Neural cell (in vitro differentiated cells): ENCODE measurements around the gene DPP3. TPM values are rescaled to one million over a fixed set of nuclear protein-coding genes. Genes with fewer than 3 reads are reported as not detected.

ENCODE experiments used
- H2AFZ ChIP-seq: fragments of 200-600, 300-800 bp; sonication (generic), shearing (Covaris generic); 2 replicates; pipeline ENCODE4 v1.6.0; 2014; ENCODE audit warnings: low read depth, mild to moderate bottlenecking, antibody characterized with exemption, low read length, moderate library complexity
- H3F3A ChIP-seq: fragments of 200-600 bp; shearing (Covaris generic); 2 replicates; pipeline ENCODE4 v1.6.1; 2016; ENCODE audit warnings: mild to moderate bottlenecking, moderate library complexity, mixed read lengths, antibody characterized with exemption, low read length; ENCODE audit not compliant: insufficient read depth, poor library complexity, severe bottlenecking
- H3K27ac ChIP-seq: fragments of 200-600, 300-800 bp; sonication (generic), shearing (Covaris generic); 2 replicates; pipeline ENCODE4 v1.5.1; 2014; ENCODE audit warnings: mild to moderate bottlenecking, low read length, moderate library complexity
- H3K27me3 ChIP-seq: fragments of 300-800, 200-600 bp; sonication (generic), shearing (Covaris generic); 2 replicates; pipeline ENCODE4 v1.6.0; 2014; ENCODE audit warnings: mild to moderate bottlenecking, low read depth, low read length, moderate library complexity; ENCODE audit not compliant: insufficient read depth
- H3K36me3 ChIP-seq: fragments of 300-800, 200-600 bp; sonication (generic), shearing (Covaris generic); 2 replicates; pipeline ENCODE4 v1.5.1; 2014; ENCODE audit warnings: mild to moderate bottlenecking, antibody characterized with exemption, low read length, moderate library complexity; ENCODE audit not compliant: insufficient read depth
- H3K4me2 ChIP-seq: fragments of 300-800, 200-600 bp; sonication (generic), shearing (Covaris generic); 2 replicates; pipeline ENCODE4 v1.6.0; 2014; ENCODE audit warnings: mild to moderate bottlenecking, low read length
- H3K4me3 ChIP-seq: fragments of 300-800, 200-600 bp; sonication (generic), shearing (Covaris generic); 2 replicates; pipeline ENCODE4 v1.5.1; 2014; ENCODE audit warnings: mild to moderate bottlenecking, low read length, moderate library complexity
- H3K79me2 ChIP-seq: fragments of 200-600 bp; shearing (Covaris generic); replicated peaks from 2 replicates; pipeline ENCODE4 v1.6.0; 2014; ENCODE audit warnings: mild to moderate bottlenecking, low read length, moderate library complexity; ENCODE audit not compliant: insufficient read depth
- H3K9ac ChIP-seq: fragments of 300-800, 200-600 bp; sonication (generic), shearing (Covaris generic); 2 replicates; pipeline ENCODE4 v1.6.1; 2016; ENCODE audit warnings: mild to moderate bottlenecking, low read length, mixed read lengths
- H3K9me2 ChIP-seq: fragments of 200-600 bp; shearing (Covaris generic); 2 replicates; pipeline ENCODE4 v1.6.1; 2016; ENCODE audit warnings: mild to moderate bottlenecking, low read length, mixed read lengths; ENCODE audit not compliant: insufficient read depth
- H3K9me3 ChIP-seq: fragments of 200-600, 300-800 bp; sonication (generic), shearing (Covaris generic); 2 replicates; pipeline ENCODE4 v1.6.1; 2016; ENCODE audit warnings: mild to moderate bottlenecking, mixed run types, low read length, moderate library complexity, mixed read lengths
- H4K20me1 ChIP-seq: fragments of 200-600 bp; shearing (Covaris generic); 2 replicates; pipeline ENCODE4 v1.6.1; 2016; ENCODE audit warnings: mild to moderate bottlenecking, mixed run types; ENCODE audit not compliant: insufficient read depth
- EP300 ChIP-seq: fragments of 450-650 bp; conservative IDR thresholded peaks from 2 replicates; pipeline ENCODE4 v1.6.1; 2014; ENCODE audit warnings: antibody characterized with exemption, mild to moderate bottlenecking, moderate library complexity; ENCODE audit not compliant: poor library complexity, severe bottlenecking
- EZH2 ChIP-seq: fragments of 200-600, 300-800 bp; shearing (Covaris generic), sonication (generic); IDR thresholded peaks from 2 replicates; pipeline ENCODE4 v1.6.1; 2014; ENCODE audit warnings: antibody characterized with exemption, low read length, borderline replicate concordance, mild to moderate bottlenecking; ENCODE audit not compliant: insufficient read depth, poor library complexity, severe bottlenecking
- MXI1 ChIP-seq: fragments of 450-650 bp; conservative IDR thresholded peaks from 2 replicates; pipeline ENCODE4 v1.6.1; 2014; ENCODE audit warnings: antibody characterized with exemption, mild to moderate bottlenecking; ENCODE audit not compliant: poor library complexity, severe bottlenecking
- POLR2AphosphoS5 ChIP-seq: IDR thresholded peaks from 2 replicates; pipeline ENCODE4 v1.6.1; 2012
- RAD21 ChIP-seq: fragments of 450-650 bp; conservative IDR thresholded peaks from 2 replicates; pipeline ENCODE4 v1.6.1; 2014; ENCODE audit warnings: antibody characterized with exemption, mild to moderate bottlenecking, moderate library complexity
- SMC3 ChIP-seq: fragments of 450-650 bp; conservative IDR thresholded peaks from 2 replicates; pipeline ENCODE4 v1.6.1; 2014; ENCODE audit warnings: antibody characterized with exemption, mild to moderate bottlenecking, moderate library complexity; ENCODE audit not compliant: poor library complexity
- TAF1 ChIP-seq: IDR thresholded peaks from 2 replicates; pipeline ENCODE4 v1.6.1; 2012; ENCODE audit warnings: low read depth
- polyA plus RNA-seq: library from polyadenylated mRNA; depleted of rRNA; stranded (reverse); fragments of >200 nt; gene quantifications from 2 replicates; pipeline ENCODE4 v1.2.3, GENCODE V29; 2014
- TF ChIP-seq, protein P1 (sequence below): fragments of 450-650 bp; IDR thresholded peaks from 2 replicates; pipeline ENCODE4 v1.5.1; 2014; ENCODE audit warnings: antibody characterized with exemption, mild to moderate bottlenecking, moderate library complexity; ENCODE audit not compliant: poor library complexity, severe bottlenecking
- TF ChIP-seq, protein P2 (sequence below): IDR thresholded peaks from 2 replicates; pipeline ENCODE4 v1.6.1; 2012; ENCODE audit warnings: borderline replicate concordance

The DPP3 gene
- polyA plus RNA-seq, 1 donor from 2014 or later: 71.7 TPM

DNA sequence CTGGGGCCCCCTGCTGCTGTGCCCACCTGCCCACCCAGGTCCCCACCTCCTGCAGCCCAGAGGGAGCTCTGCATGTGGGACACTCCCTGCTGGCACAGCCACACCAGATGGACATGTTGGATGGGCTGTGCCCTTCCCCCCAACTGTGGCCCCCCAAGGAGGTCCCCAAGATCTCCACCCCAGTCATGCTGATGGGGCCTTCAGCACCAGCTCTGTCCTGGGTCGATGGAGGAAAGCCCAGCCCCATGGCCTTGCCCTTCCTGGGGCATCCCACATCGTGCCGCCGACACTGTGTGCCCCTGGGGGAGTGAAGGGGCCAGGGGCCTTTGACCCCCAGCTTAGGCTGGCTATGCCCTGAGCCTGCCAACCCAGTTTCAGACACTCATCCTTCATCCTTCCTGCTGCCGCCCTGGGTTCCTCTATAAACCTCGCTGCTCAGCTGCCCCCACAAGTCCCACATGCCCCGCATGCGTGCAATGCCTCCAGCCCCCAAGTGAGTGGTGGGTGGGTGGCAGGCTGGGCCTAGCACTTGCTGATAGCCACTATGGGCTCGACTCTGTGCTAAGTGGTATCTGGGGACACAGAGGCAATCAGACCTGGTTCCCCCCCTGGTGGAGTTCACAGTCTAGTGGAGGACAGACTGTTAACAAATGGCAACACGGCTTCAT lies 3.9 kb upstream of the DPP3 start:
- no peak overlapping the region for H3K9ac ChIP-seq
- no peaks in the 10 kb centered on the region for H3K36me3 ChIP-seq
- H3K79me2 ChIP-seq: peaks cover 7% of the 10 kb centered on the region
- no peak overlapping the region for H3K27ac ChIP-seq
- no peak overlapping the region for H3K4me3 ChIP-seq
- H3K4me2 ChIP-seq: no peak overlapping the region
- no peaks in the 10 kb centered on the region for H3K27me3 ChIP-seq
- H3K9me2 ChIP-seq: no peaks in the 10 kb centered on the region
- H3F3A ChIP-seq: no peaks in the 10 kb centered on the region
- no peaks in the 10 kb centered on the region for H3K9me3 ChIP-seq
- H4K20me1 ChIP-seq: no peaks in the 10 kb centered on the region
- H2AFZ ChIP-seq: no peak overlapping the region
- TF ChIP-seq SMC3 (no peak), MXI1 (no peak), POLR2AphosphoS5 (no peak), RAD21 (no peak), EZH2 (no peak), TAF1 (no peak), EP300 (no peak)
- TF ChIP-seq, protein P1, sequence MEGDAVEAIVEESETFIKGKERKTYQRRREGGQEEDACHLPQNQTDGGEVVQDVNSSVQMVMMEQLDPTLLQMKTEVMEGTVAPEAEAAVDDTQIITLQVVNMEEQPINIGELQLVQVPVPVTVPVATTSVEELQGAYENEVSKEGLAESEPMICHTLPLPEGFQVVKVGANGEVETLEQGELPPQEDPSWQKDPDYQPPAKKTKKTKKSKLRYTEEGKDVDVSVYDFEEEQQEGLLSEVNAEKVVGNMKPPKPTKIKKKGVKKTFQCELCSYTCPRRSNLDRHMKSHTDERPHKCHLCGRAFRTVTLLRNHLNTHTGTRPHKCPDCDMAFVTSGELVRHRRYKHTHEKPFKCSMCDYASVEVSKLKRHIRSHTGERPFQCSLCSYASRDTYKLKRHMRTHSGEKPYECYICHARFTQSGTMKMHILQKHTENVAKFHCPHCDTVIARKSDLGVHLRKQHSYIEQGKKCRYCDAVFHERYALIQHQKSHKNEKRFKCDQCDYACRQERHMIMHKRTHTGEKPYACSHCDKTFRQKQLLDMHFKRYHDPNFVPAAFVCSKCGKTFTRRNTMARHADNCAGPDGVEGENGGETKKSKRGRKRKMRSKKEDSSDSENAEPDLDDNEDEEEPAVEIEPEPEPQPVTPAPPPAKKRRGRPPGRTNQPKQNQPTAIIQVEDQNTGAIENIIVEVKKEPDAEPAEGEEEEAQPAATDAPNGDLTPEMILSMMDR: no peak
- TF ChIP-seq, protein P2, sequence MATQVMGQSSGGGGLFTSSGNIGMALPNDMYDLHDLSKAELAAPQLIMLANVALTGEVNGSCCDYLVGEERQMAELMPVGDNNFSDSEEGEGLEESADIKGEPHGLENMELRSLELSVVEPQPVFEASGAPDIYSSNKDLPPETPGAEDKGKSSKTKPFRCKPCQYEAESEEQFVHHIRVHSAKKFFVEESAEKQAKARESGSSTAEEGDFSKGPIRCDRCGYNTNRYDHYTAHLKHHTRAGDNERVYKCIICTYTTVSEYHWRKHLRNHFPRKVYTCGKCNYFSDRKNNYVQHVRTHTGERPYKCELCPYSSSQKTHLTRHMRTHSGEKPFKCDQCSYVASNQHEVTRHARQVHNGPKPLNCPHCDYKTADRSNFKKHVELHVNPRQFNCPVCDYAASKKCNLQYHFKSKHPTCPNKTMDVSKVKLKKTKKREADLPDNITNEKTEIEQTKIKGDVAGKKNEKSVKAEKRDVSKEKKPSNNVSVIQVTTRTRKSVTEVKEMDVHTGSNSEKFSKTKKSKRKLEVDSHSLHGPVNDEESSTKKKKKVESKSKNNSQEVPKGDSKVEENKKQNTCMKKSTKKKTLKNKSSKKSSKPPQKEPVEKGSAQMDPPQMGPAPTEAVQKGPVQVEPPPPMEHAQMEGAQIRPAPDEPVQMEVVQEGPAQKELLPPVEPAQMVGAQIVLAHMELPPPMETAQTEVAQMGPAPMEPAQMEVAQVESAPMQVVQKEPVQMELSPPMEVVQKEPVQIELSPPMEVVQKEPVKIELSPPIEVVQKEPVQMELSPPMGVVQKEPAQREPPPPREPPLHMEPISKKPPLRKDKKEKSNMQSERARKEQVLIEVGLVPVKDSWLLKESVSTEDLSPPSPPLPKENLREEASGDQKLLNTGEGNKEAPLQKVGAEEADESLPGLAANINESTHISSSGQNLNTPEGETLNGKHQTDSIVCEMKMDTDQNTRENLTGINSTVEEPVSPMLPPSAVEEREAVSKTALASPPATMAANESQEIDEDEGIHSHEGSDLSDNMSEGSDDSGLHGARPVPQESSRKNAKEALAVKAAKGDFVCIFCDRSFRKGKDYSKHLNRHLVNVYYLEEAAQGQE: no peak

DNA sequence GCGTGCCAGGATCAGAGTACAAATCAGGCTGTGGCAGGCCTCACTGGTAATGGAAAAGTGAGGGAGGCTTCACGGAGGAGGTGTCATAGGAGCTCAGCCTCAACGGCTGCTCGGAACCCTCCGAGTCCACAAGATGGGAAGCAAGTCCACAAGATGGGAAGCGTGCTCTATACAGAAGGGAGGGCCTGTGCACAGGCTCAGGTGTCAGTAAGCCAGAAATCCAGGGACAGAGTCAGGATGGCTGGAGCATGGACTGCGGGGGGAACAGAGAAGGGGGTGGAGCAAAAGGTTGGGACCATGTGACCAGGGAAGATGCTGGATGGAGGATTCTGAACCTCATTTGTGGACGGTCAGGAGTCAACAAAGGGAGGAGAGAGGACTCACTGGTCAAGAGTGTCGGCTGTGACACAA lies 3.4 kb upstream of the DPP3 start:
- Histone ChIP-seq H3K4me2 (no peak overlapping the region), H3K9me3 (no peaks in the 10 kb centered on the region), H3K9ac (no peak overlapping the region), H3K27me3 (no peaks in the 10 kb centered on the region), H2AFZ (no peak overlapping the region), H3F3A (no peaks in the 10 kb centered on the region), H3K4me3 (no peak overlapping the region), H4K20me1 (no peaks in the 10 kb centered on the region), H3K36me3 (no peaks in the 10 kb centered on the region), H3K9me2 (no peaks in the 10 kb centered on the region), H3K79me2 (peaks cover 7% of the 10 kb centered on the region), H3K27ac (no peak overlapping the region)
- TF ChIP-seq EZH2 (no peak), POLR2AphosphoS5 (no peak), SMC3 (no peak), RAD21 (no peak), TAF1 (no peak), EP300 (no peak), MXI1 (no peak)
- TF ChIP-seq, protein P2: no peak
- TF ChIP-seq, protein P1: no peak
